Gastrocnemius medialis (tissue), 4 donors: ENCODE results near the gene DBNDD2. TPM values are rescaled to one million over a fixed set of nuclear protein-coding genes. Genes with fewer than 3 reads are reported as not detected.
A peak's percentile ranks its signal among the peaks of the same experiment; 100 is the strongest.

Experiments
- ATAC-seq, 2 donors: fragments of 150-250 bp; one replicate each; pipeline ENCODE4 v1.9.1; 2016
- DNase-seq, 2 donors: peaks; one replicate each; pipeline ENCODE4 v3.0.0-alpha.2; 2019
- H3K27ac ChIP-seq, 4 donors: fragments of 200-600 bp; sonication (generic); 1 replicate in 1 of 4; 2 replicates in 3 of 4; pipeline ENCODE4 v1.5.1; 2016 to 2018; ENCODE audit warnings: mild to moderate bottlenecking in 2 of 4, moderate library complexity in 1 of 4
- H3K27me3 ChIP-seq, 3 donors: fragments of 200-600 bp; sonication (generic) in 2 of 3; 1 replicate in 1 of 3; 2 replicates in 2 of 3; pipeline versions ENCODE4 v1.5.1 to v1.6.0; 2016 to 2019; ENCODE audit warnings: mild to moderate bottlenecking in 1 of 3, moderate library complexity in 1 of 3
- H3K36me3 ChIP-seq, 2 donors: fragments of 200-600 bp; sonication (generic) in 1 of 2; one replicate each; pipeline ENCODE4 v1.5.1; 2017 to 2018
- H3K4me1 ChIP-seq, 2 donors: fragments of 200-600 bp; sonication (generic) in 1 of 2; one replicate each; pipeline ENCODE4 v1.5.1; 2016 to 2017; ENCODE audit warnings: mild to moderate bottlenecking in 2 of 2
- H3K4me3 ChIP-seq, 4 donors: fragments of 200-600 bp; sonication (generic) in 3 of 4; 1 replicate in 1 of 4; 2 replicates in 3 of 4; pipeline ENCODE4 v1.5.1; 2016 to 2019; ENCODE audit warnings: mild to moderate bottlenecking in 2 of 4
- H3K9me3 ChIP-seq, 3 donors: fragments of 200-600 bp; sonication (generic) in 2 of 3; 1 replicate in 1 of 3; 2 replicates in 2 of 3; pipeline ENCODE4 v1.5.1; 2016 to 2019
- CTCF ChIP-seq, 5 experiments: fragments of 450-650 bp in 3 of 5; fragments of 200-600 bp in 2 of 5; sonication (generic) in 2 of 5; IDR thresholded peaks in 4 of 5; conservative IDR thresholded peaks in 1 of 5; 1 replicate in 4 of 5; 2 replicates in 1 of 5; pipeline ENCODE4 v1.5.1; 2016 to 2019; ENCODE audit warnings: antibody characterized with exemption in 5 of 5, mild to moderate bottlenecking in 3 of 5, moderate library complexity in 3 of 5
- POLR2A ChIP-seq, 2 donors: fragments of 450-650 bp; IDR thresholded peaks; one replicate each; pipeline ENCODE4 v1.6.1; 2017; ENCODE audit warnings: antibody characterized with exemption in 2 of 2, mild to moderate bottlenecking in 2 of 2, moderate library complexity in 2 of 2
- in situ Hi-C, 4 donors: fragments of 200-750 bp; cut with MboI; loops; one replicate each; pipeline versions ENCODE4 v1.15.0 to v1.8.0; 2017; ENCODE audit warnings: low sequenced_read_pairs in 4 of 4
- intact Hi-C: fragments of 100-400 bp; cut with DNase I; formaldehyde crosslinking; loops from one replicate; pipeline ENCODE4 v1.15.1; 2023; ENCODE audit warnings: low total_unique reads
- total RNA-seq, 4 donors: library from RNA; depleted of rRNA; stranded (reverse); fragments of >200 nt; gene quantifications; one replicate each; pipeline versions ENCODE4 v1.1.0 to v1.2.3, GENCODE V29; 2016

The DBNDD2 gene
- total RNA-seq, 4 donors from 2014 or later = 99.5 to 155 (median 121) TPM

GRCh38 chr20:45450097-45450818 lies 42.2 kb downstream of the DBNDD2 start:
- TF ChIP-seq CTCF (IDR thresholded peaks at IDR 0.05 in 4 of 5, conservative IDR thresholded peaks at IDR 0.05 in 1 of 5) = peak; percentile 15 to 59 (median 39)
- no peak for TF ChIP-seq POLR2A (IDR thresholded peaks at IDR 0.05)
- in situ Hi-C loops = no loop called here
- intact Hi-C loops = no loop called here
- H3K27ac ChIP-seq = peak overlapping the region in 3 of 4 donors; percentile 31 to 64 (median 32)
- H3K9me3 ChIP-seq = no peaks in the 10 kb centered on the region
- H3K36me3 ChIP-seq = no peaks in the 10 kb centered on the region
- peaks cover 0 to 3% (median 0%) of the 10 kb centered on the region in 3 donors for H3K27me3 ChIP-seq
- ATAC-seq (peak in 1 of 2 donors; percentile 53), DNase-seq (no peak)
- no peak overlapping the region for H3K4me3 ChIP-seq
- peaks cover 0 to 15% of the 10 kb centered on the region in 2 donors for H3K4me1 ChIP-seq

- Histone ChIP-seq H3K4me1 (peaks cover 0 to 15% of the 10 kb centered on the region in 2 donors), H3K27ac (no peak overlapping the region), H3K4me3 (no peak overlapping the region), H3K9me3 (no peaks in the 10 kb centered on the region), H3K36me3 (no peaks in the 10 kb centered on the region), H3K27me3 (no peaks in the 10 kb centered on the region)
- intact Hi-C loops = no loop called here
- in situ Hi-C loops = no loop called here
- DNase-seq (no peak), ATAC-seq (no peak)
- TF ChIP-seq POLR2A (IDR thresholded peaks at IDR 0.05) (no peak), CTCF (IDR thresholded peaks at IDR 0.05 in 4 of 5, conservative IDR thresholded peaks at IDR 0.05 in 1 of 5) (no peak)
Measured at GRCh38 chr20:45452238-45452637, 44.1 kb downstream of the DBNDD2 start.

- H3K4me1 ChIP-seq = peaks cover 0 to 15% of the 10 kb centered on the region in 2 donors
- no peak overlapping the region for H3K4me3 ChIP-seq
- ATAC-seq (no peak), DNase-seq (no peak)
- intact Hi-C loops (no loop called here), in situ Hi-C loops (no loop called here)
- H3K9me3 ChIP-seq = no peaks in the 10 kb centered on the region
- H3K27me3 ChIP-seq = no peaks in the 10 kb centered on the region
- H3K36me3 ChIP-seq = no peaks in the 10 kb centered on the region
- H3K27ac ChIP-seq = no peak overlapping the region
- no peak for TF ChIP-seq POLR2A (IDR thresholded peaks at IDR 0.05)
- TF ChIP-seq CTCF (IDR thresholded peaks at IDR 0.05 in 4 of 5, conservative IDR thresholded peaks at IDR 0.05 in 1 of 5) = no peak
Measured at GRCh38 chr20:45452772-45453691, 44.9 kb downstream of the DBNDD2 start.

- TF ChIP-seq CTCF (IDR thresholded peaks at IDR 0.05 in 4 of 5, conservative IDR thresholded peaks at IDR 0.05 in 1 of 5) (no peak), POLR2A (IDR thresholded peaks at IDR 0.05) (no peak)
- DNase-seq (no peak), ATAC-seq (no peak)
- Histone ChIP-seq H3K36me3 (no peaks in the 10 kb centered on the region), H3K4me3 (no peak overlapping the region), H3K4me1 (no peaks in the 10 kb centered on the region), H3K27me3 (no peaks in the 10 kb centered on the region), H3K9me3 (no peaks in the 10 kb centered on the region), H3K27ac (no peak overlapping the region)
- in situ Hi-C loops (no loop called here), intact Hi-C loops (no loop called here)
Measured at GRCh38 chr20:45456632-45457031, 48.5 kb downstream of the DBNDD2 start.
